GM06990 (cell line): ENCODE measurements around the gene CLMN.

Experiments
- DNase-seq: peaks from one replicate; pipeline ENCODE4 v3.0.0-alpha.2; 2011; ENCODE audit not compliant: insufficient read length; ENCODE audit errors: extremely low read depth
- H3K27me3 ChIP-seq: replicated peaks from 2 replicates; pipeline ENCODE4 v1.6.0; 2011; ENCODE audit warnings: low read length; ENCODE audit not compliant: control insufficient read depth, insufficient read depth
- H3K36me3 ChIP-seq: 2 replicates; pipeline ENCODE4 v1.5.1; 2011; ENCODE audit warnings: low read length; ENCODE audit not compliant: control insufficient read depth, insufficient read depth
- H3K4me3 ChIP-seq: replicated peaks from 2 replicates; pipeline ENCODE4 v1.5.1; 2011; ENCODE audit warnings: low read depth, mild to moderate bottlenecking, control low read depth, low read length
- CTCF ChIP-seq: IDR thresholded peaks from 2 replicates; pipeline ENCODE4 v1.5.1; 2011; ENCODE audit warnings: low read length, control low read depth, mild to moderate bottlenecking, inconsistent platforms; ENCODE audit not compliant: insufficient read depth, poor library complexity, severe bottlenecking

CLMN gene

GRCh38 chr14:95185033-95185766 lies 134.5 kb downstream of the CLMN start:
- H3K4me3 ChIP-seq = no peak overlapping the region
- H3K27me3 ChIP-seq = no peaks in the 10 kb centered on the region
- no peaks in the 10 kb centered on the region; the same call in 1 of the 2 replicates for H3K36me3 ChIP-seq
- TF ChIP-seq CTCF = no peak
- no peak for DNase-seq

- Histone ChIP-seq H3K27me3 (no peaks in the 10 kb centered on the region), H3K36me3 (no peaks in the 10 kb centered on the region; the same call in 1 of the 2 replicates), H3K4me3 (no peak overlapping the region)
- no peak for TF ChIP-seq CTCF
- DNase-seq = no peak
Measured at GRCh38 chr14:95184413-95184790, 135.3 kb downstream of the CLMN start.

GRCh38 chr14:95183532-95184412 lies 135.9 kb downstream of the CLMN start:
- Histone ChIP-seq H3K4me3 (no peak overlapping the region), H3K27me3 (no peaks in the 10 kb centered on the region), H3K36me3 (no peaks in the 10 kb centered on the region; the same call in 1 of the 2 replicates)
- no peak for DNase-seq
- TF ChIP-seq CTCF = no peak

- TF ChIP-seq CTCF = no peak
- Histone ChIP-seq H3K27me3 (no peaks in the 10 kb centered on the region), H3K36me3 (no peaks in the 10 kb centered on the region; the same call in 1 of the 2 replicates), H3K4me3 (no peak overlapping the region)
- DNase-seq = no peak
Measured at GRCh38 chr14:95183082-95183481, 136.6 kb downstream of the CLMN start.

- Histone ChIP-seq H3K27me3 (no peaks in the 10 kb centered on the region), H3K4me3 (no peak overlapping the region), H3K36me3 (no peaks in the 10 kb centered on the region)
- no peak for DNase-seq
- no peak for TF ChIP-seq CTCF
Measured at GRCh38 chr14:95182379-95182778, 137.3 kb downstream of the CLMN start.
